GM18526 (cell line): Measurements from ENCODE around the gene PPEF1.

Source experiments
- POLR2A ChIP-seq: IDR thresholded peaks from 3 replicates; pipeline ENCODE4 v1.6.1; 2011; ENCODE audit not compliant: insufficient read length; ENCODE audit errors: extremely low read depth

Gene PPEF1

DNA sequence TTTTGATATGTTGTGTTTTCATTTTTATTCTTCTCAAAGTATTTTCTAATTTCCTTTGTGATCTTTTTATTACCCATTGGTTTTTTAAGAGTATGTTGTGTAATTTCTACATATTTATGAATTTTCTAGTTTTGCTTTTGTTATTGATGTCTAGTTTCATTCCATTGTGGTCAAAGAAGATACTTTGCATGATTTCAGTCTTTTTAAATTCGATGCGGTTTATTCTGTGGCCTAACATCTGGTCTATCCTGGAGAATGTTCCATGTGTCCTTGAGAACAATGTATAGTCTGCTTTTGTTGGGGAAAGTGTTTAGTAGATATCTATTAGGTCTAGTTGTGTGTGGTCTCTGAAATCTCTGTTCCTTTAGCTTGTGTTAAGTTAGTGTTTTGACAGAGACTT lies 46.2 kb downstream of the PPEF1 start:
- TF ChIP-seq POLR2A = no peak

DNA sequence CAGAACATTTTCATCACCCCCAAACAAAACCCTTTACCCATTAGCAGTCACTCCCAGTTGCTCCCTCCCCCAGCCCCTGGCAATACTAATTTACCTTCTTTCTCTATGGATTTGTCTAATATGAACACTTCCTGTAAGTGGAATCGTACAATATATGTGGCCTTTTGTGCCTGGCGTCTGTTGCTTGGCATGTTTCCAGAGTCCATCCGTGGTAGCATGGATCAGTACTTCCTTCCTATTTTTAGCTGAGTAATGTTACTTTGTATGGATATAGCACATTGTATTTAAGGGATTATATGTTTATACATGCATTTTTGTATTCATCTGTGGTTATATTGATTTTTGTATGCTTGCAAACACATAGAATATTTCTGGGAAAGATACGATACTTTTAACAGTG lies 48.2 kb downstream of the PPEF1 start:
- TF ChIP-seq POLR2A = no peak

DNA sequence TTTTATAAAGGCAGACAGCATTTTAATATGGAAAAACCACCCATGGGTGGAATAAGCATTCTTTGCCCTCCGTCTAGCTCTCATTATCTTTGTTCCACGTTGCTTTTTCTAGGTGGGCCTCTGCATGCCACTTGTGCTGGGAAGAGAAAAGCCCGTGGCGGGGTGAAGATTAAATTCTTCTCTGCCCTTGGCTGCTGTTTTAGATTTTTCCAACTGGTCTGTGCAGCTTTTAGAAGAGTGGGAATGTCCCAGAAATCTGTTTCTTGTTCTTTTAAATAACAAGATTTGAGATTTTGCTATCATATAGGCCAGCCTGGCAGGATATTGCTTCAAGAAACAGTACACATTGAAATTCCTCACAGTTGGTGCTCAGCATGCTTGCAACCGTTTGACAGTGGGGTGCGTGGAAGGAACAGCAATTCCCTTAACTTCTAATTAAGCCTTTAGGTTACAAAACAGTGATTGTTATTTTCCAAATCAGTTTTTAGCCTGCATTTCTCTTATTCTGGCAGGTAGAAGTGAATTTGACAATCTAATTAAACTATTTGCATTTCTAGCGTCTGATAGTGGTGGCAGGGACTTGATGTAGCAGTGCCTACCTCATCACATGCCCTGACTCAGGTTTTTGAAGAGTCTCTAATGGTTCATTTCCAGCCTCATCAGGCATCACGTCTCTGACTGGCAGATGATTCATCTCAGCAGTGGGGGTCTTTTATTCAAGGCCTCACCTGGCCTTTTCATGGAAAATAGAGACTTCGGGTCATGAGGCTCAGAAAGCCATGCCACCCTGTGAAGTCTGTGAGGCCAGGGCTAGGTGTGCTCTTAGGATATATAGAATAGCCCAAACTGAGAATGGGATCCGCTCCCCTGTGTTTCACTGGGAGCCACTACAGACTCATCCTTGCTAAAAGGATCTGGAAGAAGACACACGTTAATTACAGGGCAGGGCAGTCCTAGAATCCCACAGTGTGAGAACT lies 50.8 kb downstream of the PPEF1 start:
- no peak for TF ChIP-seq POLR2A

DNA sequence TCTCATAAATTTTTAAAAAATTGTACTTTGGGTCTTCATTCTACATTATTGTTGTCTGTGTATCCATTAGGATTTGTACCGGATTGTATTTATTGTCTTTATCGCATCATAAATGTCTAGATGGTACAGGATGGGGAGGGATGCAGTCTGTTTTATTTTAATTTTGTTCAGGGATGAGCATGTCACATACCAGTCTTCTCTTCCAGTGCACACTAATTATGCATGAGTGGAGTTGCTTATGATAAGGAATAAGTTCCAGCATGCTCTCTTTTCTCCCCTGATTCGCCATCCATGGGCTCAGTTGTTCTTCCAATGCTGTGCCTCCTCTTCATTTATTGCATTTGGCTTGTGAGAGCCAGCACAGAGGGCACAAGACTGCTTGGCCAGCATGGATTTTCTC lies 54.3 kb downstream of the PPEF1 start:
- no peak for TF ChIP-seq POLR2A

DNA sequence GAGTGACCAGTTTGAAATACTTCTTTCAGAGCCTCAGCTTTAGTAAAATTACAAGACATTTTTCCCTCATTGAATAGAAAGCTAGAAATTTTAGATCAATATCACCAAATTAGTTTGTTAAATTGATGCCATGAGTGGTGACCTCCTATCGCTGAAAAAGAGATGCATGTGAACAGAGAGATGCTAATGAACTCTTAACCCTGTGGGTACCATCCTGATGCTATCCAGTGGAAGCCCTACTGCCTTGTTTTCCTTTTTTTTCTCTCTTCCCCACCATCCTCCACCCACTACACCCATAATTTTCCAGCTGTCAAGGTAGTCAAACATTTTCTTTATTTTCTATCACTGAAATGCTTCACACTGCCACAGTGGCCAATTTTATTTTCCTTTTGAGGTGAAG lies 61.9 kb downstream of the PPEF1 start:
- no peak for TF ChIP-seq POLR2A

DNA sequence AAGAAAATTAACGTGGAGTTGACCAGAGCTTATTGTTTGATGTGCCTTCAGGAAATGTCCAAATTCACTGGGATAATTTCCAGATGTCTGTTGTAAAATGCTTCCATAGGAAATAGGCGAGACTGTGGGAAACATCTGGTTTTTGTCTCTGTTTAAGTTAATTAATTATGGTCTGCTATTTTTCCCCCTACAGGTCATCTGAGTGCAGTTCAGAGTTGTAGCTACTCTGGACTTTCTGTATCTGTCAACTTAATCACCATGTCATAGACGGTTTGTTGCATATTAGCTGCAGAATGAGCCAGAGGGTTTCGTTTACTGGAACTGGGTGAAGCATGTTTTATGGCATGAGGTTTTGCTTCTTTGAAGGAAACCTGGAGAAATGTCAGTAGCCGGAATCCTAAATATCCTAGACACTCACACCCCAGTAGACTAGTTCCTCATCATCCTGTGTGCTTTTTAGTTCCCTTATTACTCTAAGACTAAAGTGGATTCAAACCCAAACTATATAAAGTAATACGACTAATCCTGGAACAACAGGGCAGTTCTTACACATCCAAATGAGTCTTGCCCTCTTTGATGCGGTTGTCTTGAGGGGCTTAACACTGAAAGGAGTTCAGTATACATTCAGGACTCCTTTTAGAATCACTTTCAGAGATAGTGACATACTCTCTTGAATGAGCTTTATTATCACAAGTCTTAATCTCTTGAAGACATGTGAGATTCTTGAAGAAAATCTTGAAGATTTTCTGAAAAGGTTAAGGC lies 62.5 kb downstream of the PPEF1 start:
- TF ChIP-seq POLR2A = no peak

DNA sequence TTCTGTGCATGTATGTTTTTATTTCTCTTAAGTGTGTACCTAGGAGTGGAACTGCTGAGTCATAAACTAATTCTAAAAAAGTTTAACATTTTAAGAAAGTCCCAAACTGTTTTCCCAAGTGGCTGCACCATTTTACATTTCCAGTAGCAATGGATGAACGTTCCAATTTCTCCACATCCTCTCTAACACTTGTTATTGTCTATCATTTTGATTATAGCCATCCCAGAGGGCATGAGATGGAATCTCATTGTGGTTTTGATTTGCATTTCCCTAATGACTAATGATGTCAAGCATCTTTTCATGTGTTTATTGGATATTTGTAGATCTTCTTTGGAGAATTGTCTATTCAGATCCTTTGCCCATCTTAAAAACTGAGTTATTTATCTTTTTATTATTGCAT lies 82.5 kb downstream of the PPEF1 start:
- TF ChIP-seq POLR2A = no peak

DNA sequence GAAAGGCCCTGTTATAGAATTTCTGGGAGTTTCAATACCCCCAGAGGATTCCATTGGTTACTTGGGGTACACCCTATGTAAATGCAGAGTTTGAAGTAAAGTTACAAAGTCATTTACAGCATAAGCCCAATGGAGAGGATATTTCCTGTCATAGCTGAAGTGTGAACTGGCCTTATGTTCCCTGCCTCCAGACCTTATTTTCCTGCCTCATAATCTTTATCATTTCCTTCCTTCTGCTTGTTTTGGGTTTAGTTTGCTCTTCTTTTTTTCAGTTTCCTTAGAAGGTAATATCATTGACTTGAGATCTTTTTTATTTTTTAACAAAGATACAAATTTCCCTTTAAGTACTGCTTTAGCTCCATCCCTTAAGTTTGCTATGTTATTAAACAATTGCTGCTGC lies 85.4 kb downstream of the PPEF1 start:
- no peak for TF ChIP-seq POLR2A

DNA sequence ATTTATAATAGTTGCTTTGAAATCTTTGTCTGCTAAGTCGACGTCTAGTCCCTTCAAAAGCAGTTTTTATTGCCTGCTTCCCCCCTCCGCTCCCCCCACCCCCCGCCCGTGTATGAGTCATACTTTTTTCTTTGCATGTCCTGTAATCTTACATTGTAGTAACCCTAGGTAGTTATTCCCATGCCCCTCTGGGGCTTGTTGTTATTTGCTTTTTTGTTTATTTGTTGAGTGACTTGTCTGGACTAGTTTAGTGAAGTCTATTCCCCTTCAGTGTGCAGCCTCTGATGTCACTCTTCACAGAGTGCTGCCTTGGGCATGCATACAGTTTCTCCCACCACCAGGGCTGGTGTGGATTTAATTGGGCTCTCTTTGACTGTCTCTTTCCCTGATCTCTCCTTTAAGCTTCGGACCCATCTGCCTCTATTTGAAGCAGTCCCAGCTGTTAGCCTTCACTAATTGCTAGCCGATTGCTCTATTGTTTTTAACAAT lies 86.2 kb downstream of the PPEF1 start:
- TF ChIP-seq POLR2A = no peak

DNA sequence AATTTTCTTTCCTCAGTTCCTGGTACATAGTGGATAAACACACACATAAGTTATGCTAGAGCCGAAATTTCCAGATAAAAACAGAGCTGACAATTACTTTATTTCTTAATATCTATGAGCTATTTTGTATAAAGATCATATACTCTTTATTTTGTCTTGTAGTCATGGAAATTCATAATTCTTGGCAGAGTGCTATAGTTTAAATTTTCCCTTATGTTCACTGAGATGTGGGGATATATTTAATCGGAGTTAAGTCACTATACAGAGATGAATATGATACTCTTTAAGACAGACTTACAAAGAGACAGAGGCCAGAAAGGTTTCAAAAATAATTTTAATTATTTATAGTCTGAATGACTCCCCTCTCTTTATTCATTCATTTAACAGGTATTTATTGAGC lies 89.7 kb downstream of the PPEF1 start:
- TF ChIP-seq POLR2A = no peak

DNA sequence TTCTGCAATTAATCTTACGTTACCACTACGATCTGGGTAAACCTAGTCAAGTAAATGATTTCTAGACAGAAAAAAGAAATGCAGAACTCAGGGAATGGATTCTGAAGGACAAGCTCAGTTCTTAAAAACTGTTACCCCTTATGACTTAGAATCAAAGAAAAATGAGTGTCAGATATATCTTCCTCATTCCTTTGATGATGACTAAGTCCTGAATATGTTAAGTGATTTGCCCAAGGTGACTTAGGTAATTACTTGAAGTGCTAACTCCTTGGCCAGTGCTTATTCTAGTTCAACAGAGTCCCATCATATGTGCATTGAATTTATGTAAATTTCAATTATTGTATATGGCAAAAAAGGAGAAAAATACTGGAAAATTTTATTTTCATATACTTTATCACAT lies 92.5 kb downstream of the PPEF1 start:
- no peak for TF ChIP-seq POLR2A

DNA sequence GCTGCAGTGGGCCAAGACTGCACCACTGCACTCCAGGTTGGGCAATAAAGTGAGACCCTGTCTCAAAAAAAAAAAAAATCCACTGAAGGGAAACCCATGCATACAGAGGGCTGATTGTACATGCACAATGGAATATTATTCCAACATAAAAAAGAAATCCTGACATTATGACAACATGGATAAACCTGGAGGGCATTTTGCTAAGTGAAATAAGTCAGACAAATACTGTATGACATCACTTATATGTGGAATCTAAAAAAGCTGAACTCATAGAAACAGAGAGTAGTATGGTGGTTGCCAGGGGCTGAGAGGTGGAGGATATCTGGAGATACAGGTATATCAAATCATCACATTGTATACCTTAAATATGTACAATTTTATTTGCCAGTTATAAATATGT lies 102.2 kb downstream of the PPEF1 start:
- no peak for TF ChIP-seq POLR2A

DNA sequence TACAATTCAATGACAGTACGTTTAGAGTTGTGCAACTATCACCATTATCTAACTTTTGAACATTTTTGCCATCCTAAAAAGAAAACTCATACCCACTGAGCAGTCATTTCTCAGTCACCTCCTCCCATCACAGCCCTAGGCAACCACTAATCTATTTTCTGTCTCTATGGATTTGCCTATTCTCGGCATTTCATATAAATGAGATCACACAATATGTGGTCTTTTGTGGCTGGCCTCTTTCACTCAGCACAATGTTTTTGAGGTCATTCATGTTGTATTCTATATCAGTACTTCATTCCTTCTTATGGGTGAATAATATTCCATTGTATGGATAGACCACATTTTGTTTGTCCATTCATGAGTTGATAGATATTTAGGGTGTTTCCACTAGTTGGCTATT lies 103.0 kb downstream of the PPEF1 start:
- no peak for TF ChIP-seq POLR2A

DNA sequence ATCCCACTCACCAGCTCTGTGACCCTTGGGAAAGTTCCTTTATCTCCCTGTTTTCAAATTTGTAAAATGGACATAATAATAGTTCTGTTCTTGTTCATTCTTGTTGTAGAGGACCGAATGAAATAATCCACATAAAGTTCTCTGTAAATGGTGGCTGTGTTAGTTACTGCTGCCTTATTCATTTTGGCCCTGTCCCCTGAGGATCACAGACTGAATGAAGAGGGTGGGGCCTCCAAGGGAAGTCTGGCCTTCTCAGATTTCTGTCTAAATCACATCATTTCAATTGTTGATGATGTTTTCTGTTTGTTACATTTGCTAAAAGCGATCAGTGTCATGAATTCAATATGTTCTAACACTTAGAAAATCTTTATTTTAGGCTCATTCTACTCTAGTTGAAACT lies 117.9 kb downstream of the PPEF1 start:
- TF ChIP-seq POLR2A = no peak

DNA sequence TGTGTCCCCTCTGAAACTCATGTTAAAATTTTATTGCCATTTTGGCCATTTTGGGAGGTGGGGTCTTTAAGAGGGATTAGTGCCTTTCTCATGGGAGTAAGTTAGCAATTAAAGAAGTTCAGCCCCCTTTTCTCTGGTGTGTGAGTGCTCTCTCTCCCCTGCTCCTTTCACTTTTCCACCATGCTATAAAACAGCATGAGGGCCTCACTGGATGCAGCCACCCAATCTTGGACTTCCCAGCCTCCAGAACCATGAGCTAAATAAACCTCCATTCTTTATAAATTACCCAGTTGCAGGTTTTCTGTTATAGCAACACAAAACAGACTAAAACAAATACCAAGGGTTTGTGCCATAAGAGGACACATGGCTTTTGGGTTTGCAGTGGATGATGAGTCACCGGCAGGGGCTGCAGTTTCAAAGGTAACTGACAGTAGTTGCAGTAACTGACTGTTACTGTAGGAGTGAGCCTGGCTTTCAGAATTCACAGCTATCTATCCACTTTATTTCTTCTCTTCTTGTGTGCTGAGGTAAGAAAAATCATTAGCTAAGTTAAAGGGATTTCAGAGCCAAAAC lies 121.5 kb downstream of the PPEF1 start:
- TF ChIP-seq POLR2A = no peak
